GM12878 (cell line): Measurements from ENCODE around the gene GALNTL6. TPM values are rescaled to one million over a fixed set of nuclear protein-coding genes. Genes with fewer than 3 reads are reported as not detected.

Experiments used
- ATAC-seq: fragments of 200-7000 bp; cut with Tn5 transposase; 3 replicates; pipeline ENCODE4 v1.9.1; 2020; ENCODE audit warnings: mild to moderate bottlenecking, moderate library complexity
- BruUV-seq: library from RNA; stranded (reverse); fragments of 400-500 nt; replicated peaks from 2 replicates; lab custom pipeline; 2021; lab: Mats Ljungman, UMichigan
- CTCF ChIA-PET: fragments of 300-600 bp; sonication (Branson Sonifier 250); formaldehyde crosslinking; extraction: SDS; loops from one replicate; lab custom pipeline; 2021; ENCODE audit warnings: inconsistent platforms; lab: Yijun Ruan, JAX
- POLR2A ChIA-PET: fragments of 350-600 bp; formaldehyde crosslinking; extraction: SDS; loops from one replicate; lab custom pipeline; 2021; ENCODE audit warnings: inconsistent platforms; lab: Charles Lee
- RAD21 ChIA-PET: fragments of 300-600 bp; sonication (Branson Sonifier 250); formaldehyde crosslinking; loops from one replicate; lab custom pipeline; 2023; ENCODE audit warnings: antibody characterized with exemption; ENCODE audit not compliant: unreplicated experiment; lab: Charles Lee
- SMC1A ChIA-PET: fragments of 300-600 bp; sonication (Branson Sonifier 250); formaldehyde crosslinking; loops from one replicate; lab custom pipeline; 2023; ENCODE audit not compliant: unreplicated experiment, uncharacterized antibody; lab: Charles Lee
- DNase-seq: peaks from one replicate; pipeline ENCODE4 v3.0.0-alpha.2; 2011; ENCODE audit warnings: low read depth, low spot score
- FAIRE-seq: peaks from 3 replicates; lab custom pipeline; 2011; peaks lifted over from hg19 to GRCh38; lab: Jason Lieb, UNC
- H2AFZ ChIP-seq: 2 replicates; pipeline ENCODE4 v1.6.0; 2011; ENCODE audit warnings: low read depth, low read length, control low read depth; ENCODE audit not compliant: control insufficient read depth
- H3K27ac ChIP-seq: 2 replicates; pipeline ENCODE4 v1.5.1; 2011; ENCODE audit warnings: control low read depth; ENCODE audit not compliant: control insufficient read depth, insufficient read depth
- H3K27me3 ChIP-seq, 2 experiments: replicated peaks in 1 of 2; 2 replicates each; pipeline versions ENCODE4 v1.6.0 to v1.6.1; 2011; ENCODE audit warnings: low read length in 1 of 2; ENCODE audit not compliant: control insufficient read depth in 2 of 2, insufficient read depth in 2 of 2
- H3K36me3 ChIP-seq, 2 experiments: 2 replicates each; pipeline ENCODE4 v1.5.1; 2011; ENCODE audit warnings: low read length in 1 of 2; ENCODE audit not compliant: control insufficient read depth in 2 of 2, insufficient read depth in 2 of 2
- H3K4me1 ChIP-seq: 2 replicates; pipeline ENCODE4 v1.6.1; 2011; ENCODE audit warnings: mild to moderate bottlenecking, low read length, moderate library complexity, mixed read lengths; ENCODE audit not compliant: control insufficient read depth, insufficient read depth
- H3K4me2 ChIP-seq: 2 replicates; pipeline ENCODE4 v1.6.0; 2011; ENCODE audit warnings: control low read depth; ENCODE audit not compliant: control insufficient read depth, insufficient read depth
- H3K4me3 ChIP-seq: fragments of 200-600 bp; sonication (generic); 2 replicates; pipeline ENCODE4 v1.5.1; 2016
- H3K79me2 ChIP-seq: 2 replicates; pipeline ENCODE4 v1.6.0; 2011; ENCODE audit warnings: low read length; ENCODE audit not compliant: control insufficient read depth, insufficient read depth
- H3K9ac ChIP-seq: 2 replicates; pipeline ENCODE4 v1.8.0; 2011; ENCODE audit warnings: low read length, control low read depth, mixed read lengths; ENCODE audit not compliant: control insufficient read depth, insufficient read depth
- H3K9me3 ChIP-seq: replicated peaks from 3 replicates; pipeline ENCODE4 v1.5.1; 2011; ENCODE audit warnings: mild to moderate bottlenecking, low read length; ENCODE audit not compliant: control insufficient read depth, insufficient read depth
- H4K20me1 ChIP-seq: 2 replicates; pipeline ENCODE4 v1.6.0; 2011; ENCODE audit not compliant: control insufficient read depth, insufficient read depth
- E4F1 ChIP-seq: fragments of 450-650 bp; IDR thresholded peaks from 2 replicates; pipeline ENCODE4 v1.6.1; 2018; ENCODE audit warnings: borderline replicate concordance, mild to moderate bottlenecking; ENCODE audit not compliant: partially characterized antibody
- GATAD2B ChIP-seq: fragments of 450-650 bp; conservative IDR thresholded peaks from 2 replicates; pipeline ENCODE4 v1.6.1; 2017; ENCODE audit warnings: low read depth, mild to moderate bottlenecking, moderate library complexity
- NFYA ChIP-seq: IDR thresholded peaks from 2 replicates; pipeline ENCODE4 v1.6.1; 2011; ENCODE audit warnings: low read depth, mild to moderate bottlenecking, low read length, improper control_type of control experiment, borderline replicate concordance
- PKNOX1 ChIP-seq: fragments of 450-650 bp; IDR thresholded peaks from 2 replicates; pipeline ENCODE4 v1.6.1; 2016; ENCODE audit warnings: mild to moderate bottlenecking
- PML ChIP-seq: IDR thresholded peaks from 2 replicates; pipeline ENCODE4 v1.6.1; 2012; ENCODE audit warnings: low read length, inconsistent platforms
- RB1 ChIP-seq: fragments of 450-650 bp; formaldehyde crosslinking; IDR thresholded peaks from 2 replicates; pipeline ENCODE4 v1.6.1; 2017; ENCODE audit warnings: mild to moderate bottlenecking, borderline replicate concordance
- SKIL ChIP-seq: fragments of 450-650 bp; IDR thresholded peaks from 2 replicates; pipeline ENCODE4 v1.6.1; 2017; ENCODE audit warnings: mild to moderate bottlenecking, low read depth, inconsistent platforms; ENCODE audit not compliant: poor library complexity, severe bottlenecking
- SMAD5 ChIP-seq: IDR thresholded peaks from 2 replicates; pipeline ENCODE4 v1.6.1; 2016; ENCODE audit warnings: antibody characterized with exemption, low read depth
- SMC3 ChIP-seq: IDR thresholded peaks from 2 replicates; pipeline ENCODE4 v1.6.1; 2011; ENCODE audit warnings: low read length, improper control_type of control experiment, borderline replicate concordance
- ZNF24 ChIP-seq: fragments of 450-650 bp; IDR thresholded peaks from 2 replicates; pipeline ENCODE4 v1.6.1; 2017; ENCODE audit warnings: antibody characterized with exemption, mild to moderate bottlenecking
- WGBS: methylation state at CpG from one replicate; pipeline ENCODE4 v1.1.6; 2016; ENCODE audit warnings: low lambda C conversion rate; ENCODE audit not compliant: insufficient replicate concordance, insufficient coverage; ENCODE audit errors: missing lambda C conversion rate; 5-methylcytosine and 5-hydroxymethylcytosine counted together
- in situ Hi-C: fragments of 300-500 bp; cut with MboI; formaldehyde crosslinking; loops from 9 replicates; pipeline ENCODE4 v1.14.3; 2018; ENCODE audit warnings: mixed read lengths
- intact Hi-C: fragments of 100-400 bp; cut with micrococcal nuclease; formaldehyde crosslinking; loops from one replicate; pipeline ENCODE4 v1.14.2; 2022; ENCODE audit not compliant: unreplicated experiment
- polyA plus RNA-seq, 11 experiments: library from polyadenylated mRNA; depleted of rRNA in 4 of 11; unstranded in 6 of 11; stranded (reverse) in 5 of 11; fragments of >200 nt; fragmentation: Nextera tagmentation in 4 of 11; fragmentation: Illumina TruSeq in 1 of 11; extraction: Ambion mirVana in 4 of 11; extraction: Trizol in 1 of 11; gene quantifications; 1 replicate in 1 of 11; 2 replicates in 10 of 11; pipeline versions ENCODE4 v1.2.1 to v1.2.3, GENCODE V29; 2011 to 2016; ENCODE audit warnings: inconsistent platforms in 2 of 11, missing spikeins in 2 of 11, low read depth in 1 of 11
- total RNA-seq, 4 experiments: library from RNA; depleted of rRNA in 3 of 4; stranded (reverse); fragments of >200 nt in 3 of 4; fragmentation: Illumina TruSeq in 1 of 4; extraction: Trizol in 1 of 4; gene quantifications; 2 replicates each; pipeline versions ENCODE4 v1.2.1 to v1.2.3, GENCODE V29; 2013 to 2021
- TF ChIP-seq, protein P1 (sequence below): fragments of 450-650 bp; IDR thresholded peaks from 2 replicates; pipeline ENCODE4 v1.6.1; 2017; ENCODE audit warnings: borderline replicate concordance
- TF ChIP-seq, protein P2 (sequence below): fragments of 450-650 bp; IDR thresholded peaks from 2 replicates; pipeline ENCODE4 v1.6.1; 2016; ENCODE audit warnings: mild to moderate bottlenecking

GALNTL6 gene
- total and polyA plus RNA-seq, 10 of the 15 experiments (the other 5 are each of a cell fraction or from before 2014, with no cell fraction given), result 0.01 to 0.29 TPM; not detected in 8

- TF ChIP-seq PKNOX1 (no peak), E4F1 (no peak), GATAD2B (no peak), RB1 (no peak), SMC3 (no peak), SMAD5 (no peak), ZNF24 (no peak)
- TF ChIP-seq, protein P1, sequence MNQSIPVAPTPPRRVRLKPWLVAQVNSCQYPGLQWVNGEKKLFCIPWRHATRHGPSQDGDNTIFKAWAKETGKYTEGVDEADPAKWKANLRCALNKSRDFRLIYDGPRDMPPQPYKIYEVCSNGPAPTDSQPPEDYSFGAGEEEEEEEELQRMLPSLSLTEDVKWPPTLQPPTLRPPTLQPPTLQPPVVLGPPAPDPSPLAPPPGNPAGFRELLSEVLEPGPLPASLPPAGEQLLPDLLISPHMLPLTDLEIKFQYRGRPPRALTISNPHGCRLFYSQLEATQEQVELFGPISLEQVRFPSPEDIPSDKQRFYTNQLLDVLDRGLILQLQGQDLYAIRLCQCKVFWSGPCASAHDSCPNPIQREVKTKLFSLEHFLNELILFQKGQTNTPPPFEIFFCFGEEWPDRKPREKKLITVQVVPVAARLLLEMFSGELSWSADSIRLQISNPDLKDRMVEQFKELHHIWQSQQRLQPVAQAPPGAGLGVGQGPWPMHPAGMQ, result no peak
These were observed 1232.9 kb downstream of the GALNTL6 start (continued) for GRCh38 chr4:173046144-173046543.

GRCh38 chr4:173046818-173047217 lies 1233.6 kb downstream of the GALNTL6 start:
- ChIA-PET SMC1A (no interaction called here), CTCF (interaction anchor here (0.9 to 1.6 kb wide), 2 partner anchors 22 to 26 kb away, joined by 3 read pairs; no protein-coding TSS in a partner anchor), POLR2A (no interaction called here), RAD21 (interaction anchor here (0.5 kb wide), 1 partner anchor 16 kb away, joined by 4 read pairs; no protein-coding TSS in a partner anchor)
- intact Hi-C loops, result no loop called here
- DNase-seq (no peak), FAIRE-seq (no peak), ATAC-seq (no peak)
- Histone ChIP-seq H3K4me3 (no peak overlapping the region), H3K79me2 (no peaks in the 10 kb centered on the region), H3K9ac (no peak overlapping the region), H3K4me2 (no peak overlapping the region), H2AFZ (no peak overlapping the region), H3K36me3 (no peaks in the 10 kb centered on the region), H3K27ac (no peak overlapping the region), H3K27me3 (no peaks in the 10 kb centered on the region), H3K4me1 (no peaks in the 10 kb centered on the region), H4K20me1 (no peaks in the 10 kb centered on the region), H3K9me3 (no peaks in the 10 kb centered on the region)
- in situ Hi-C loops, result no loop called here
- 71% methylated on average over 5 of the region's 5 CpGs for WGBS
- no TSS peak for BruUV-seq
- no peak for TF ChIP-seq PML
- TF ChIP-seq SKIL, result no peak
- TF ChIP-seq NFYA, result no peak
- TF ChIP-seq, protein P2, sequence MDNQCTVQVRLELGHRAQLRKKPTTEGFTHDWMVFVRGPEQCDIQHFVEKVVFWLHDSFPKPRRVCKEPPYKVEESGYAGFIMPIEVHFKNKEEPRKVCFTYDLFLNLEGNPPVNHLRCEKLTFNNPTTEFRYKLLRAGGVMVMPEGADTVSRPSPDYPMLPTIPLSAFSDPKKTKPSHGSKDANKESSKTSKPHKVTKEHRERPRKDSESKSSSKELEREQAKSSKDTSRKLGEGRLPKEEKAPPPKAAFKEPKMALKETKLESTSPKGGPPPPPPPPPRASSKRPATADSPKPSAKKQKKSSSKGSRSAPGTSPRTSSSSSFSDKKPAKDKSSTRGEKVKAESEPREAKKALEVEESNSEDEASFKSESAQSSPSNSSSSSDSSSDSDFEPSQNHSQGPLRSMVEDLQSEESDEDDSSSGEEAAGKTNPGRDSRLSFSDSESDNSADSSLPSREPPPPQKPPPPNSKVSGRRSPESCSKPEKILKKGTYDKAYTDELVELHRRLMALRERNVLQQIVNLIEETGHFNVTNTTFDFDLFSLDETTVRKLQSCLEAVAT, result no peak
